K562 (cell line): ENCODE measurements around the gene ST6GALNAC5. TPM values are rescaled to one million over a fixed set of nuclear protein-coding genes. Genes with fewer than 3 reads are reported as not detected.

Experiments used
- ATAC-seq: fragments of 200-7000 bp; cut with Tn5 transposase; 3 replicates; pipeline ENCODE4 v1.9.1; 2020; ENCODE audit warnings: moderate library complexity
- BruUV-seq: library from RNA; stranded (reverse); fragments of 400-500 nt; replicated peaks from 2 replicates; lab custom pipeline; 2021; lab: Mats Ljungman, UMichigan
- CTCF ChIA-PET: fragments of 300-600 bp; formaldehyde crosslinking; extraction: SDS; loops from one replicate; lab custom pipeline; 2021; ENCODE audit warnings: low intra/inter-chr PET ratio; lab: Yijun Ruan, JAX
- POLR2A ChIA-PET: fragments of 300-600, 350-650 bp; sonication (Branson Sonifier 250); formaldehyde crosslinking; extraction: SDS; loops from one replicate; lab custom pipeline; 2021; ENCODE audit warnings: antibody characterized with exemption, inconsistent platforms; lab: Yijun Ruan, JAX
- DNase-seq, 4 experiments: peaks; one replicate each; pipeline versions ENCODE4 v3.0.0 to v3.0.0-alpha.2; 2011 to 2018; ENCODE audit warnings: low spot score in 3 of 4, mixed read lengths in 3 of 4; ENCODE audit errors: extremely low read depth in 1 of 4
- FAIRE-seq: peaks from 2 replicates; lab custom pipeline; 2011; peaks lifted over from hg19 to GRCh38; lab: Jason Lieb, UNC
- H2AFZ ChIP-seq: 2 replicates; pipeline ENCODE4 v1.6.0; 2011; ENCODE audit warnings: low read depth, low read length, control low read depth, inconsistent platforms
- H3K27ac ChIP-seq: fragments of 200-600 bp; 3 replicates; pipeline ENCODE4 v1.8.0; 2011; ENCODE audit warnings: low read depth, mild to moderate bottlenecking, control low read depth, inconsistent platforms, low read length, moderate library complexity, mixed read lengths; ENCODE audit errors: extremely low read depth
- H3K27me3 ChIP-seq, 2 experiments: fragments of 300-600 bp in 1 of 2; 2 replicates in 1 of 2; 3 replicates in 1 of 2; pipeline versions ENCODE4 v1.6.0 to v1.8.0; 2011; ENCODE audit warnings: inconsistent platforms in 2 of 2, low read length in 2 of 2, mild to moderate bottlenecking in 1 of 2, mixed read lengths in 1 of 2, moderate library complexity in 1 of 2; ENCODE audit not compliant: control insufficient read depth in 2 of 2, insufficient read depth in 2 of 2
- H3K36me3 ChIP-seq: fragments of 300-600 bp; 3 replicates; pipeline ENCODE4 v1.8.0; 2011; ENCODE audit warnings: mild to moderate bottlenecking, low read length, inconsistent platforms; ENCODE audit not compliant: control insufficient read depth, insufficient read depth
- H3K4me1 ChIP-seq, 2 experiments: fragments of 200-600 bp in 1 of 2; replicated peaks in 1 of 2; 2 replicates in 1 of 2; 3 replicates in 1 of 2; pipeline versions ENCODE4 v1.5.1 to v1.8.0; 2011; ENCODE audit warnings: inconsistent platforms in 2 of 2, low read length in 2 of 2, mild to moderate bottlenecking in 1 of 2, mixed read lengths in 1 of 2, moderate library complexity in 1 of 2; ENCODE audit not compliant: control insufficient read depth in 2 of 2, insufficient read depth in 2 of 2
- H3K4me2 ChIP-seq: 2 replicates; pipeline ENCODE4 v1.6.1; 2011; ENCODE audit warnings: low read length, control low read depth, inconsistent platforms, mixed read lengths; ENCODE audit not compliant: insufficient read depth
- H3K4me3 ChIP-seq: fragments of 200-600 bp; sonication (generic), shearing (Covaris generic); 2 replicates; pipeline ENCODE4 v1.5.1; 2016; ENCODE audit warnings: control low read depth, inconsistent platforms
- H3K79me2 ChIP-seq: fragments of 200-600 bp; 3 replicates; pipeline ENCODE4 v1.8.0; 2011; ENCODE audit warnings: low read length, inconsistent platforms; ENCODE audit not compliant: control insufficient read depth, insufficient read depth
- H3K9ac ChIP-seq, 2 experiments: 2 replicates each; pipeline versions ENCODE4 v1.6.0 to v1.6.1; 2011; ENCODE audit warnings: low read depth in 2 of 2, low read length in 2 of 2, control low read depth in 1 of 2, inconsistent platforms in 1 of 2, mild to moderate bottlenecking in 1 of 2, mixed read lengths in 1 of 2; ENCODE audit not compliant: insufficient read depth in 1 of 2
- H3K9me1 ChIP-seq: one replicate; pipeline ENCODE4 v1.6.0; 2011; ENCODE audit warnings: inconsistent platforms, mild to moderate bottlenecking, low read length, moderate library complexity; ENCODE audit not compliant: control insufficient read depth, insufficient read depth
- H3K9me3 ChIP-seq: replicated peaks from 2 replicates; pipeline ENCODE4 v1.5.1; 2011; ENCODE audit warnings: low read depth, low read length, inconsistent platforms; ENCODE audit not compliant: control insufficient read depth, insufficient read depth
- H4K20me1 ChIP-seq: replicated peaks from 2 replicates; pipeline ENCODE4 v1.6.1; 2011; ENCODE audit warnings: low read length, inconsistent platforms, mixed read lengths; ENCODE audit not compliant: control insufficient read depth, insufficient read depth
- FUS ChIP-seq: fragments of 200-400 bp; formaldehyde crosslinking; optimal IDR thresholded peaks from 2 replicates; pipeline ENCODE3; 2017; ENCODE audit warnings: low read depth, low read length
- ZNF24 ChIP-seq: fragments of 450-650 bp; IDR thresholded peaks from 2 replicates; pipeline ENCODE4 v1.6.1; 2016
- in situ Hi-C: fragments of 300-500 bp; cut with MboI; formaldehyde crosslinking; loops from 4 replicates; pipeline ENCODE4 v1.15.0; 2018; ENCODE audit warnings: inconsistent platforms, mixed read lengths
- intact Hi-C: fragments of 100-400 bp; cut with micrococcal nuclease; formaldehyde crosslinking; loops from 2 replicates; pipeline ENCODE4 v1.14.2; 2022
- polyA plus RNA-seq, 8 experiments: library from polyadenylated mRNA; depleted of rRNA in 4 of 8; stranded (reverse) in 5 of 8; unstranded in 3 of 8; fragments of >200 nt; fragmentation: Nextera tagmentation in 2 of 8; fragmentation: Illumina TruSeq in 1 of 8; extraction: Ambion mirVana in 2 of 8; extraction: Trizol in 1 of 8; gene quantifications; 2 replicates each; pipeline versions ENCODE4 v1.2.1 to v1.2.3, GENCODE V29; 2011 to 2014; ENCODE audit warnings: inconsistent platforms in 1 of 8, missing spikeins in 1 of 8
- total RNA-seq, 7 experiments: library from RNA; depleted of rRNA in 6 of 7; stranded (reverse); fragments of >200 nt in 6 of 7; fragmentation: Illumina TruSeq in 2 of 7; extraction: Trizol in 2 of 7; gene quantifications; 2 replicates each; pipeline versions ENCODE4 v1.2.1 to v1.2.3, GENCODE V29; 2011 to 2021; ENCODE audit warnings: low replicate concordance in 1 of 7
- TF ChIP-seq, protein P1 (sequence below), 2 experiments: IDR thresholded peaks; 2 replicates each; pipeline ENCODE4 v1.6.1; 2012; ENCODE audit warnings: improper control_type of control experiment in 2 of 2, low read depth in 2 of 2, low read length in 2 of 2, borderline replicate concordance in 1 of 2

The ST6GALNAC5 gene
- total and polyA plus RNA-seq, 9 of the 15 experiments (the other 6 are each of a cell fraction or from before 2014, with no cell fraction given) = 0.04 to 0.14 TPM; not detected in 7

DNA sequence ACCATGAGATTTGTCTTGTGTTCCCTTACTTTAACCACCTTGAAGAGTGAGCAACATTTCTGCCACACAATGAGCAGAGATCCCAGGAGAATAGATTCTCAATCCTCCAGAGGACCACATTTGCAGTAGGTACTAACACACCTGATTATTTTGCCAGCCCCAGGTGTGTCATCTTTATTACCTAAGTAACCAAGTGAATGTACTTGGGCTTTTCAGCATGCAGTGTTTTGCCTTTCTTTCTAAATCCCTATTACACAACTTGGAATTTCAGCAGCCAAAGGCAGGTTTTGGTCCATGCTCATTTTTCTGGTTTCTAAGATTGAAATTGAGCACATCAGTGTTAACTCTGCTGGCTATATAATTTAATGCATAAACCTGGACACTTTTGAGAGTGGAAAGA lies 43.2 kb upstream of the ST6GALNAC5 start:
- H3K9ac ChIP-seq = no peak overlapping the region
- CTCF ChIA-PET = no interaction called here
- POLR2A ChIA-PET = no interaction called here
- H2AFZ ChIP-seq = no peak overlapping the region
- no peaks in the 10 kb centered on the region for H3K27me3 ChIP-seq
- intact Hi-C loops = no loop called here
- no peak overlapping the region for H3K27ac ChIP-seq
- in situ Hi-C loops = no loop called here
- H3K79me2 ChIP-seq = no peaks in the 10 kb centered on the region
- no peaks in the 10 kb centered on the region for H3K36me3 ChIP-seq
- H3K4me2 ChIP-seq = no peak overlapping the region
- H3K4me1 ChIP-seq = no peaks in the 10 kb centered on the region
- no peaks in the 10 kb centered on the region for H4K20me1 ChIP-seq
- TF ChIP-seq, protein P1, sequence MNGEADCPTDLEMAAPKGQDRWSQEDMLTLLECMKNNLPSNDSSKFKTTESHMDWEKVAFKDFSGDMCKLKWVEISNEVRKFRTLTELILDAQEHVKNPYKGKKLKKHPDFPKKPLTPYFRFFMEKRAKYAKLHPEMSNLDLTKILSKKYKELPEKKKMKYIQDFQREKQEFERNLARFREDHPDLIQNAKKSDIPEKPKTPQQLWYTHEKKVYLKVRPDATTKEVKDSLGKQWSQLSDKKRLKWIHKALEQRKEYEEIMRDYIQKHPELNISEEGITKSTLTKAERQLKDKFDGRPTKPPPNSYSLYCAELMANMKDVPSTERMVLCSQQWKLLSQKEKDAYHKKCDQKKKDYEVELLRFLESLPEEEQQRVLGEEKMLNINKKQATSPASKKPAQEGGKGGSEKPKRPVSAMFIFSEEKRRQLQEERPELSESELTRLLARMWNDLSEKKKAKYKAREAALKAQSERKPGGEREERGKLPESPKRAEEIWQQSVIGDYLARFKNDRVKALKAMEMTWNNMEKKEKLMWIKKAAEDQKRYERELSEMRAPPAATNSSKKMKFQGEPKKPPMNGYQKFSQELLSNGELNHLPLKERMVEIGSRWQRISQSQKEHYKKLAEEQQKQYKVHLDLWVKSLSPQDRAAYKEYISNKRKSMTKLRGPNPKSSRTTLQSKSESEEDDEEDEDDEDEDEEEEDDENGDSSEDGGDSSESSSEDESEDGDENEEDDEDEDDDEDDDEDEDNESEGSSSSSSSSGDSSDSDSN (IDR thresholded peaks at IDR 0.05; ENCODE audit: borderline replicate concordance in 1 of 2, low read depth in 2 of 2, low read length in 2 of 2) = no peak
- TF ChIP-seq ZNF24 (no peak), FUS (no peak)
- DNase-seq (no peak), ATAC-seq (no peak), FAIRE-seq (no peak)
- H3K9me1 ChIP-seq = no peaks in the 10 kb centered on the region
- no TSS peak for BruUV-seq
- no peak overlapping the region for H3K4me3 ChIP-seq
- no peaks in the 10 kb centered on the region for H3K9me3 ChIP-seq
